HG02642 (cell line): ENCODE measurements around the gene MCM3AP.
"Not testable (repeated sequence)": the region's sequence is repeated elsewhere in the genome, so short reads cannot be mapped to it uniquely, and the experiment has no call there.

Experiments
- ATAC-seq: cut with Tn5 transposase; IDR thresholded peaks from one replicate; pipeline ENCODE4 v1.9.1; 2021; ENCODE audit warnings: mild to moderate bottlenecking; ENCODE audit not compliant: unreplicated experiment, poor library complexity

MCM3AP gene

DNA sequence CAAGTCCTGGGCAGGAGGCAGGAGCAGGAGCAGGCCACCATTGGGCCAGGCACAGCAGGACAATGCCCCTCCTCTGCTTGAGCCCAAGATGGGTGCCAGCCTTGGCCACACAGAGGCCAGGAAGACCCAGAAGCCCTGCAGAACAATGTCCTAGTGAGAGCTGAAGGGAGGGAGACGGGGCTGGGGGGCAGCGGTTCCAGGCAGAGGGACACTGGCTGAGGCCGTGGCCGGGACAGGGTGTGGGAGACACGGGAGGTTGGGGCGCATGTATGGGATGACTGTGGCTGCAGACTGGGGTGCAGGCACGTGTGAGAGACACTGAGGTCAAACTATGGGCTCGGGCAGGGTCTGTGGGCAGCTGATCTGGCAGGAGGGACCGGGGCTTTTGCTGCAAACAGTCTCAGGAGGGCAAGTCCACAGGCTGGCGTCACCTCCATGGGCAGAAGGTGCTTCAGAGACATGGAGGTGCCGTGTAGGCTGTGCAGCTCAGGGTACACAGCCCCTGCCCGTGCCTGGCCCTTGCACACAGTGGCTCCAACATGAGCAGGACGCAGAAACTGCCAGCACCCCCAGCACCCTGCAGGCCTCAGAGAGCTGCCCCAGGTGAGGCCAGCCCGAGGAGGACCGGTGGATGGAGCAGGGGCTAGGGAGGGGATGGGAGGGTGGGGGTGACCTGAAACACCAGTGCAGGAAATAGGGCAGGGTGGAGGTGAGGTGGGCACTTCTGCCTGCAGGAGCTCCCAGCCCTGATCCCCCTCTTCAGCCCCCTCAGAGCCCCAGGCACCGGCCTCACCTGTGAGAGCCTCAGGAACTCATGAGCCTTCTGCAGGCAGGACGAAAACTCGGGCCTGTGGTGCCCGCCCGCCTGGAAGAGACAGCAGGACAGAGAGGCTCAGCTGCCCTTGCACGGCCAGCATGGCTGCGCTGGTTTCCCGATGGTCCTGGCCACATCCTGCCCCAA lies 76.4 kb downstream of the MCM3AP start:
- no peak for ATAC-seq

DNA sequence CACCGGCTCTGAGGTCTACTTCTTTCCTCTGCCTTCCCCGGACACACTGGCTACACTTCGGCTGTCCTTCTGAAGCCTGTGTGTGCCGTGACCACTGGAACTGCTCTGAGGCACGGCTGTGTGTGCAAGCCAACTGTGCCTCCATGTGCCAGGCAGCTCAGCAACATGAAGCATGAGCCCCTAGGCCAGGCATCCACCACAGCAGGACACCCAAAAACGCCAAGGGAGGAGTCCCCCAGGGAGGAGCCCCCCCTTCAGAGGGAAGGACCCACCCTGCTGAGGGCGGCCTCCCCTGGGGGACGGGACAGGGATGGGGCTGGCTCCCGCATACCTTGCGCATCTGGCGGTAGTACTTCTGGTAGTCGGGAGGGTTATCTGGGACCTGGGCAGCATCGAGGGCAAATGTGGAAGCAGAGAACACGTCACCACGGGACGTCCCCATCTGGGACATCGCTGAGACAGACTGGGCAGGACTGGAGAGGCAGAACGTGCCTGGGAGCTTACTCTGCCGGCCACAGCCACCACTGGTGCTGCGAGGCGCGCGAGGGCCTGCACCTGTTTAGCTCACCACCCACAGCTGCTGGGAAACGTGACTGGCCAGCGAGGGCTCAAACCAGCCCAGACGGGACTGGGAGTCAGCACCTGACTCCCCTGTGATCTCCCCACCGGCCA lies 77.4 kb downstream of the MCM3AP start:
- no peak for ATAC-seq

DNA sequence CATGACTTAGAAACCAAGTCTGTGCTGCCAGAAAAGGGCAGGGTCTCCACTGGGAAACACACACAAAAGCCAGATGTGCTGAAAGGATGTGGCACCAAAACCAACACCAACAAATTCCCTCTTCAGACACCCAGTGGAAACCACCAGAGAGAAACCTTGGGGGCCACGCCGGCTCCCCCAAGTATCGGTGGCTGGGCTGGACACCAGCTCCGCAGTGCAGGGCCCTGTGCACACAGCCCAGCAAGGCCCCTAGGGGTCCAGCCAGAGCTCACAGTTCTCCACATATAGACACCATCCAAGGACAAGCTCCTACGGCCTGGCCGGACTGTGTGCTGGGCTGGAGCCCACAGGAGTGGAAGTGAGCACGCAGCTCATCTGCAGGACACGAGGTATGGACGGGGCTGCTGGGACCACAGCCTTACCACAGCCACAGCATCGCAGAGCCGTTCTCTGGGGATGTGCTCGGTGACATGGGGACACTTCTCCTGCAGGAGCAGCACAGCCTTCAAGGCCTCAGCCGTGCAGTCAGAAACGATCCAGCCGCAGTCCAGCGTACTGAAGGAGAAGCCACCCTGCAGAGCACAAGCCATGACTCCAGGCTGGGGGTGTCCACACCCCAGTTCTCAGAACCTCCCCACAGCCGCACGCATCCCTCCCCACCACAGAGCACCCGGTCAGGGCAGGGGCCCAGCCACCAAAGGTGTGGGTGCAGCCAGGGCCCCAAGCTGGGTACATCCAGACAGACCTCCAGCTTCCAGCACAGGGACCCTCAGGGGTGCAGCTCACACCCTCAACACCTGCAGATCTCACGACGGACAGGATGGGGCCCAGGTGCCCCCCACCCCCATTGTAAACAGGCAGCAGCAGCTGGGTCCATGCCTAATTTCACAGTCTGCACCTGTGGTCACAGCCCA lies 78.1 kb downstream of the MCM3AP start:
- ATAC-seq = no peak

DNA sequence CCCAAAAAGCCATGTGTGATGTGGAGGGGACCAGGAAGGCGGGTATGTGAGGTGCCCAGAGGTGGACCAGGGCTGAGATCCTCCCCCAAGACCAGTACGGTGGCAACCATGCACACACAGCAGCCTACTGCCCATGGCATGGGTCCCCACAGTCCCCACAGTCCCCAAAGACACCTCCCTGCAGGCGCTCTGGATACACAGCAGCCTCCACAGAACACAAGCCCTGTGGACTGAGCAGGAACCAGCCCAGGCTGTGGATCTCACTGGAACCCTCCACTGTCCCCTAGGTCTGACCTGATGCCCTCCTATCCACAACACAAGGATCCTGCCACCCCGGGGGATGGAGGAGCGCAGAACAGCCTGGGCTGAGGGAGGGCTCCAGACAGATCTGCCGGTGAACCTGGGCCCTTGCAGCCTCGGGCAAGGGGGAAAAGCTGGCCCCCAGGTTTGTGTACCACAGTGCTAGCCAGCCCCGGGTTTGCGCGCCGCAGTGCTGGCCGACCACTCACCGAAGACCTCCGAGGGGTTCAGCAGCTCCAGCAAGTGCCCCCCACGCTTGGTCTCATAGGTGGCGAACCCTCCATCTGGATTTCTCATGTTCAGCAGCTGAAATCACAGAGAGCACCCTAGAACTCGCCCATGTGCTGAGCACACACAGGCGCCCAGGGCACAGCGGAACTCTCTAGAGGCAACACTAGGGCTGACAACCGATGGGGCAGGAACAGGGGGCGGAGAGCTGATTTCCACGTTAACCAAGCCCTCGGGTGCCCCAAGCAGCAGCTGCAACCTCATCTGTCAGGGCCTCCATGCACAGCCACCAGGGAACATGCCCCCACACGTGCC lies 79.0 kb downstream of the MCM3AP start:
- no peak for ATAC-seq

DNA sequence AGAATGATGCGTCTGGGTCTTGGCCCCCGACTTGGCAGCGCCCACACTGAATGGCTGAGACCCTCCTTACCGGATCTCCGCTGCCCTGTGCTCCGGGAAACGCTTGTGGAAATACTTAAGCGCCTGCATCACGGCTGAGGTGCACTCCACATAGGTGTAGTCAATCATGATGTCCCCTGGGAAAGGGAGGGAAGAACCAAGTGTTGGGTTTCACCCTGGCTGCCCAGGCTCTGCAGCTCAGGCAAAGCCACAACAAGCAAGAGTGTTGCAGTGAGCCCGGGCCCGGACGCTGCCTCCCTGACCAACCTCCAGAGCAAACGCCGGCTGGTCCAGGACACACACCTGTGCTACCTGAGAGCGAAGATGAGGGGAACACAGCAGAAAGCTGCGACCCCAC lies 79.6 kb downstream of the MCM3AP start:
- no peak for ATAC-seq

DNA sequence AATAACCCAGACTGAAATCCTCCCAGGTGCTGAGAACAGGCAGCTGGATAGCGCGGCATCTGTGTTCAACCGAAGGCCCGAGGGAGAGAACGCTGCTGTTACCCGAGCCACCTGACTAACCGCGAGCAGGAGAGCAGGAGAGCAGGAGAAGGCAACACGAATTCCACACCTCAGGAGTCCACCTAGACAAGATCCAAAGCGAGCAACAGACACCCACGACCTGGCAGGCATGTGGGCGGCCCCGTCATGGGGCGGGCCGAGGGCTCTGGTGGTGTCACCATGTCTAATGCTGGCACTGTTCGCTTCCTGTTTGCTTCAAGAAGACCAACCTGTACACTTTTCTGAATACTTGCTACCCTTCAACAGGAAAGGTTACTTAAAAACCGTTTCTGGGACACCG lies 80.2 kb downstream of the MCM3AP start:
- ATAC-seq = no peak

DNA sequence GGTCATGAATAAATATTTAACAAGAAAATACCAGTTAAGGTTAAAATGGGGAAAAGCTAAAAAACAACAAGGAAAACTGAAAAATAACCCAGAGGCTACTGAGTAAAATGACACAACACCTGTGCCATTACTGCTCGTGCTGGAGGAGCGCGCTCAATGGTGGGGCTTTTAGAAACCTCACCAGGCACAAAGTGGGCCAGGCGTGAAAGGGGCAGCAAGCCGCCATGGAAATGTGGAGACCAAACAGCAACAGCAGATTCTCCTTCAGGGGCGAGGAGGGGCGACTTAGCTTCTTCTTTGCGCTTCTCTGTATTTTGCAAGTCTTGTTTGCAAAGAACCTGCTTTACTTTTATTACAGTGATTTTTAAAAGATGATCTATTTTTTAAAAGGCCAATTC lies 82.2 kb downstream of the MCM3AP start:
- ATAC-seq = no peak

DNA sequence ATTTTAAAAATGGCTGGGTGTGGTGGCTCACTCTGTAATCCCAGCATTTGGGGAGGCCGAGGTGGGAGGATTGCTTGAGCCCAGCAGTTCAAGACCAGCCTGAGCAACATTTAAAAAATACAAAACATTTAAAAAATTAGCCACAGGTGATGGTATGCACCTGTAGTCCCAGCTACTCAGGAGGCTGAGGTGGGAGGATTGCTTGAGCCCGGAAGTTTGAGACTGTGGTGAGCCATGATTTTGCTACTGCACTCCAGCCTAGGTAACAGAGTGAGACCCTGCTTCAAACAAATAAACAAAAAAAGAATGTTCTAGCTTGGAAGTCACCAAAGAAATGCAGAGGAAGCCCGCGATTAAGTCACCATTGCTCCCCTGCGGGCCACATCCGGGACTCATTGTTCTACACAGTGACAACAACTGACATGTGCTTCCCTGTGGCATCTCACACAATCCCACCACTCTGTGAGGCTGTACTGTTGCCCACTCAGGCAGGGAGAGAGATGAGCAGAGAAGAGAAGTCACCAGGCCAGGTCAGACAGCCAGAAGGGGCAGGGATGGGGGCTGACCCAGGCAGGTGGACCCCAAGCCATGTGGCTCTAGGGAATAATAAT lies 82.7 kb downstream of the MCM3AP start:
- ATAC-seq = no peak

DNA sequence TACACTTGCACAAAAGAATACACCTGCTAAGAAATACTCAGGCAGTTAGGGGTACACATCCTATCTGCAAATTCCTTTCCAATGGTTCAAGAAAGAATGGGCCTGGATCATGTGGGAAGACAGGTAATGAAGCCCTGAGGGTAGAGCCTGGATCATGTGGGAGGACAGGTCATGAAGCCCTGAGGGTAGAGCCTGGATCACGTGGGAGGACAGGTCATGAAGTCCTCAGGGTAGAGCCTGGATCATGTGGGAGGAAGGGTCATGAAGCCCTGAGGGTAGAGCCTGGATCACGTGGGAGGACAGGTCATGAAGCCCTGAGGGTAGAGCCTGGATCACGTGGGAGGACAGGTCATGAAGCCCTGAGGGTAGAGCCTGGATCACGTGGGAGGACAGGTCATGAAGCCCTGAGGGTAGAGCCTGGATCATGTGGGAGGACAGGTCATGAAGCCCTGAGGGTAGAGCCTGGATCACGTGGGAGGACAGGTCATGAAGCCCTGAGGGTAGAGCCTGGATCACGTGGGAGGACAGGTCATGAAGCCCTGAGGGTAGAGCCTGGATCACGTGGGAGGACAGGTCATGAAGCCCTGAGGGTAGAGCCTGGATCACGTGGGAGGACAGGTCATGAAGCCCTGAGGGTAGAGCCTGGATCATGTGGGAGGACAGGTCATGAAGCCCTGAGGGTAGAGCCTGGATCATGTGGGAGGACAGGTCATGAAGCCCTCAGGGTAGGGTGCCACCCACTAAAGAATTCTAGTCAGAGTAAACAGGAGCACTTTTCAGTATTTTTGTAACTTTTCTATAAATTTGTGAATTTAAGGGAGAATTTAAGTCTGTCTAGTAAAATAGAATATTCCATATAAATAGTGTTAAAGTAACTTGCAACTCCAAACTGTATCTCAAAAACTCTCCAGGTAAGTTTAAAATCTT lies 84.3 kb downstream of the MCM3AP start:
- not testable (repeated sequence) for ATAC-seq

DNA sequence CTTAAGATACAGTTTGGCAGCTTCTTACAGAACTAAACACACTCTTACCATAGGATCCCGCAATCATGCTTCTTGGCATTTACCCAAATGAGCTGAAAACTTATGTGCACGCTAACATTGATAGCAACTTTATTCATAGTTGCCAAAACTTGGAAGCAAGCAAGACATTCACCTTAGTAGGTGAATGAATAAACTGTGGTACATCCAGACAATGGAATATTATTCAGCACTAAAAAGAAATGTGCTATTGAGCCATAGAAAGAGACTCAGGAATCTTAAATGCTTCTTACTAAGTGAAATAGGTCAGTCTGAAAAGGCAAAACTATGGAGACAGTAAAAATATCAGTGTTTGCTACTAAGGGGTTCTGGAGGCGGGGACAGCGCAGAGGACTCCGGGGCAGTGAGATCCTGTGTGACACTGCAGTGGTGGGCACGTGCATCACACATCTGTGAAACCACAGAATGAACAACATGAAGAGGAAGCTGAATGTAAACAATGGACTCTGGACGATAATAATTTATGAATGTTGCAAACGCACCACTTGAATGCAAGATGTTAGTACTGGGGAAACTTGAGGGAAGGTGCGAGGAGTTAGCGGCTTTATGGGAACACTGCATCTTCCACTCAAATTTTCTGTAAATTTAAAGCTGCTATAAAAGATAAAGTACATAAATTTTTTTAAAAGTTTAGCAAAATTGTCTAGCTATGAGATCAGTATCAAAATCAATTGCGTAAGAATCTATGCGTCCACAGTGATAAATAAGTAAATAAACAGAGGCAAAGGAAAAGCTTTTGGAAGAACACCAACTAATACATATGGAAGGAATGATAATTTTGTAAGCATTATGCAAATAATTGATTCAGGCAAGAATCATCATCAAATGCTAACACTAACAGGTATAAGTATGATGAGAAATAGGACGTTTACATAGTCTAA lies 85.7 kb downstream of the MCM3AP start:
- ATAC-seq = no peak

DNA sequence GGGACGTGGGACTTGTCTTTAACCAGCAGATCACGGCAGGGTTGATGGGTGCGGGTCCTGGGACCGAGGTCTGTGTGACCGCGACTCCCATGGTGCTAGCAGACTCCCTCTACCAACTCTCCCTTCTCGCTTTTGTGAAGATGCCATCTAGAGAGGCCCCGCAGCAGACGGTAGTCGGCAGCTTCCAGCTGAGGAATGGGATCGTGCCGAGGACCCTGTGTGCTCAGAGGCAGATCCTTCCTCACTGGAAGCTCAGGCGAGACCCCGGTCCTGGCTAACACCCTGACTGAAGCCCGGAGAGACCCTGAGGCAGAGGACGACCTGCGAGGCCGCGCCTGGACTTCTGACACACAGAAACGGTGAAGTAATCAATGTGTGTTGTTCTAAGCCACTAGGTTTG lies 88.7 kb downstream of the MCM3AP start:
- ATAC-seq = no peak

DNA sequence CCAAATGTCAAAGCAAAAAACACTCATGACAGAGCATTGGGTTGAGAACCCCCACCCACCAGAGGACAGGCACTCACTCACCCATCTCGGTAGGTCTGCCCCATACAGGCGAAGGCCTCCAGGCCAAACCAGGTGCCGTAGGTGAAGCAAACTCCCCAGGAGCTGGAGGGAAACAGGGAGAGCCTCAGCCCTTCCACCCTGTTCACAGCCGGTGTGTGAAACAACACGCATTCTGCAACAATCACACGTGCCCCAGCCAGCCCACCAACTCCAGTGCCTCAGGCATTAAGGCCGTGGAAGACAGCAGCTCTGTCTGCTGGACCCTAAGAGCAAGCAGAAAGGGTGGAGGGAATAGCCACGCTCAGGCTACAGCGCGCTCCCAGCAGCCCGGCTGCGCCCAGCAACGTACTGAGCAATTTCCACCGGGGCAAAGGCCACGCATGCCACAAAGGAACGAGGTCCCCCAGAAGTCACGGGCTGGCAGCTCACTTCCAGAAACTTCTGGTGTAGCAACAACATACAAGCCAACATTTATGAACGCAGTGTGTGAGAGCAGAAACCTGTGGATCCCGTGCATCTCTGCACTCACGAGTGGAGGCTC lies 89.7 kb downstream of the MCM3AP start:
- ATAC-seq = no peak

DNA sequence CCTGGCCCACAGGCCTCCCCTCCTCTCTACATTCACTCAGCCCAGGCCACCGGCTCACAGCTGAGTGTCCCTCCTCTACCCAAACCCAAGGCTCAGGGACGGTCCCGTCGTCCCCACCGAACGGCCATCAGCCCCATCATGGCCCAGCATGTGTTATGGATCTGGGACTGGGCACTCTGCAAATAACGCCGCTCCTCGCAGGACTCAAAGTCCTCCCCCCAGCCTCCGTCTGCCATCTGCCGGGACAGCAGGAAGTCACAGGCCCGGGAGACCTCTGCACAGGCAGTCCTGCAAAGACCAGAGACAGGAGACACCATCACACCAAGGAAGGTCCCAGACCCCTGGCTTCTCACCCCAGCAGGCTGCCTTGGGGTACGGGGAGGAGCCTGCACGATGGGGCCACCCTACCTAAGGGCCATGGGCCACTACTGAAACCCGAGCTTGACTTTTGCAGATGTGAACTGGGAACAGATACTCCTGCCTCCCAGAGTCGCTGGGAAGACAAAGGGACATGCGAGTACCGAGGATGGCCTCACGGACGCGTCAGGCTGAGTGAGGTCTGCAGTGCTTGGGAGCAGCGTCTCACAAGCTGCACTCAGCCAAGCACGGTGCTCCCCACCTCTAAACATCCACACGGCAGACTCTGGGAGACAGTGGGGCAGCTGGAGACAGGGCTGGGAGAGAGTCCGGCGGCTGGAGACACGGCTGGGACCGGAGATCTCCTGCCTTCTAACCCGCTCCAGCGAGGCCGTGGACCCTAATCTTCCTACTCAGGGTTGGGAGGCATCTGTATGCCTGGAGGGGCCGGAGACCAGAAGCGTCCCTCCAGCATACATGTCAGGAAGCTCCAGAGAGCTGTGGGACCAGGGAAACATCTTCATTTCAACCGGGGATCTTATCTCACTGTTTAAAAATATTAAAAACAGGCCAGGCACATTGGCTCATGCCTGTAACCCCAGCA lies 90.8 kb downstream of the MCM3AP start:
- no peak for ATAC-seq

DNA sequence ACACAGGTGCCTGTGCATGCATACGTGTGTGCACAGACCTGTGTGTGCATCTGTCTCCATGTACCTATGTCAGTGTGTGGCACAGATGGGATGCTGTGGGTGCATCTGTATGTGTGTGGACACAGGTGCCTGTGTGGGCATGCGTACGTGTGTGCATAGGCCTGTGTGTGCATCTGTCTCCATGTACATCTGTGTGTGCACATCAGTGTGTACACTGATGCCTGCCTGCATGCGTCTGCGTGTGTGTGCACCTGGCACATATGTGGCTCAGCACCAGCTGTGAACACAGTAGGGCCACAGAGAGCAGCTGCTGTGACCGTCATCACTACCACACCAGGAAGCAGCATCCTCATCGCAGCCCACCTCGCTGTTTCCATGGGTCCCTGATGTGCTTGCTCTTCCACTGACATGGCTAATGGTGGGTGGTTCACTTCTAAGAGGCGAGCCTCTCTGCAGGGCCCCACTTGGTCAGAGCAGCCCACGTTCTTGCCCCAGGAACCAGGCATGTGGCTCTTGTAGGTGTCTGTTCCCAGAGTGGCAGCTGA lies 91.5 kb downstream of the MCM3AP start:
- no peak for ATAC-seq
